Activated naive CD4-positive, alpha-beta T cell treated with anti-CD3 and anti-CD28 coated beads, Interleukin-2, amount 50 U/mL, for 72 hours (primary cell): Measurements from ENCODE around the gene LPIN3. TPM values are rescaled to one million over a fixed set of nuclear protein-coding genes. Genes with fewer than 3 reads are reported as not detected.

Experiments used
- total RNA-seq, 2 donors: library from RNA; stranded (reverse); gene quantifications; one replicate each; pipeline ENCODE4 v1.2.3, GENCODE V29; 2022

LPIN3 gene
- total RNA-seq, 2 donors from 2014 or later = 4.4 to 5.1 TPM

Other genes starting within 250 kb of the LPIN3 start
- 100 to 1,000 TPM; 153 to 348 TPM for gene PLCG1, start 203.3 kb upstream of the LPIN3 start, total RNA-seq
- gene ZHX3, start 23.1 kb upstream of the LPIN3 start, total RNA-seq = 10 to 100 TPM in 1 of 2 donors, 1 to 10 TPM in 1; 8.2 to 10.1 TPM
- gene EMILIN3, start 26.0 kb downstream of the LPIN3 start, total RNA-seq = under 1 TPM in 1 of 2 donors, not detected in 1; 0.27 TPM